ENCODE data around the gene RAMP2.

DNA sequence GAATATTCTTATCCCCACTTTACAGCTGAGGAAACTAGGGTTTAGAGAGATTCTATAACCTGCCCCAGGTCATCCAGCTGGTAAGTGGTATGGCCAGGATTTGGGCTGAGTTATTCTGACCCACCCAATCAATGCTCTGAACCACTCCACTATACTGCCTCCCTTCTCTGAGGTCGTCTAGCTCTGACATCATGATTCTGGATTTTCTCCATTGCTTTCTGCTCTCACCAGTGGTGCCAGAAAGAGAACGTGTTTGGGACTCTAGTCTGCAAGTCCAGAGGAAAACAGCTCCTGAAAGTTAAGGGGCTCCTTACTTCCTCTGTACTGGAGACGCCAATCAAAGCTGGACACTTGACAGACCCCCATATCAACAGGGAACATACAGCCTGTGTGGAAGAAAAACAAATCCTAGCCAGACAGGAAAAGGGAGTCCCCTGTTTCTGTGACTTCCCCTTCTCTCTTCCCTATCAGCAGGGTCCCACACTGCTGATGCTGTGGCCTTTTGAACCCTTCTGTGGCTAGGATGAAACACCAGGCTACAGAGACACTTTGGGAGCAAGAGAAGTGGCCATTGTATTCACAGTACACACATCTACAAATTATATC, 10.2 kb upstream of the RAMP2 start:
- TF ChIP-seq, protein P1, sequence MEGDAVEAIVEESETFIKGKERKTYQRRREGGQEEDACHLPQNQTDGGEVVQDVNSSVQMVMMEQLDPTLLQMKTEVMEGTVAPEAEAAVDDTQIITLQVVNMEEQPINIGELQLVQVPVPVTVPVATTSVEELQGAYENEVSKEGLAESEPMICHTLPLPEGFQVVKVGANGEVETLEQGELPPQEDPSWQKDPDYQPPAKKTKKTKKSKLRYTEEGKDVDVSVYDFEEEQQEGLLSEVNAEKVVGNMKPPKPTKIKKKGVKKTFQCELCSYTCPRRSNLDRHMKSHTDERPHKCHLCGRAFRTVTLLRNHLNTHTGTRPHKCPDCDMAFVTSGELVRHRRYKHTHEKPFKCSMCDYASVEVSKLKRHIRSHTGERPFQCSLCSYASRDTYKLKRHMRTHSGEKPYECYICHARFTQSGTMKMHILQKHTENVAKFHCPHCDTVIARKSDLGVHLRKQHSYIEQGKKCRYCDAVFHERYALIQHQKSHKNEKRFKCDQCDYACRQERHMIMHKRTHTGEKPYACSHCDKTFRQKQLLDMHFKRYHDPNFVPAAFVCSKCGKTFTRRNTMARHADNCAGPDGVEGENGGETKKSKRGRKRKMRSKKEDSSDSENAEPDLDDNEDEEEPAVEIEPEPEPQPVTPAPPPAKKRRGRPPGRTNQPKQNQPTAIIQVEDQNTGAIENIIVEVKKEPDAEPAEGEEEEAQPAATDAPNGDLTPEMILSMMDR (IDR thresholded peaks at IDR 0.05; ENCODE audit: low read length), result no peak
- TF ChIP-seq EZH2 (IDR thresholded peaks at IDR 0.05; ENCODE audit: borderline replicate concordance, low read length), result no peak

Measured in OCI-LY1 (cell line).